ENCODE results near the gene EGFLAM. TPM values are rescaled to one million over a fixed set of nuclear protein-coding genes. Genes with fewer than 3 reads are reported as not detected.

Gene EGFLAM
- total and polyA plus RNA-seq, 4 donors, result 13.1 to 124 (median 34.7) TPM

DNA sequence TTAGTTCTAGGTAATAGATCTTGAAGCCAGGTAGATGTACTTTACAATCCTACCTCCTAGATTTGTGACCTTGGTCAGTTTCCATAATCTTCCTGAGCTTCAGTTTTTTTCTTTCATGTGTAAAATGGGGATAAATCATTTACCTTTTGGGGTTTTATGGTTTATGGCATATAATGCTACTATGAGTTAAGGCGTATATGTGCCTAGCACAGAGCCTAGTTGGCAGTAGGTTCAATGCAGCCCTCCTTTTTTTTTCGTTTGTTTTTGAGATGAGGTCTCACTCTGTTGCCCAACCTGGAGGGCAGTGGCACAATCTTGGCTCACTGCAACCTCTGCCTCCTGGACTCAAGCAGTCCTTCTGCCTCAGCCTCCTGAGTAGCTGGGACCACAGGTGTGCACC is 28.8 kb downstream of the EGFLAM start:
- no peak for DNase-seq (ENCODE audit: low read depth in 4 of 6, low spot score in 6 of 6)
- Histone ChIP-seq H3K27ac (ENCODE audit: low read depth, low read length) (no peak overlapping the region), H3K4me1 (ENCODE audit: control insufficient read depth, insufficient read depth, low read length) (no peaks in the 10 kb centered on the region), H3K9me3 (ENCODE audit: control insufficient read depth, insufficient read depth, low read length) (no peaks in the 10 kb centered on the region), H3K4me3 (ENCODE audit: low read depth, low read length) (no peak overlapping the region), H3K36me3 (ENCODE audit: control insufficient read depth, insufficient read depth, low read length) (no peaks in the 10 kb centered on the region), H3K27me3 (ENCODE audit: control insufficient read depth, insufficient read depth, low read length) (no peaks in the 10 kb centered on the region)
- WGBS (ENCODE audit: insufficient coverage), result 79% methylated on average over 2 of the region's 2 CpGs

DNA sequence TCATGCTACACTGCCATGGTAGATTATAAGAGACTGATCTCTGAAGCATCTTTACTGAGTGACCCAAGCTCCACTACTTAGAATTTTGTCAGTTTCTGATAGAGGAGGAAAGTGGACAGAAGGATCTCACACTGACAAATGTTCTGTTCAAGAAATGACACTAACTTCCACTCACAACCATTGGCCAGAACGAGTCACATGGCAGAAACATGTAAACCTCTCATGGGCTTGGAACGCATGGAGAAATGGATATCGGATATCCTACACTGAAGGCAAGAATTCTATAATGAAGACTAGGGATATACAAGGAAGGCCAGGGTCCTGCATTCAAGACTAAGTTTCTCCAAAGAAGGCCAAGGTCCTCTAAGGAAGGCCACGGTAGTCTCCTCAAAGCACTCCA is 31.1 kb downstream of the EGFLAM start:
- no peaks in the 10 kb centered on the region for H3K9me3 ChIP-seq (ENCODE audit: control insufficient read depth, insufficient read depth, low read length)
- H3K27me3 ChIP-seq (ENCODE audit: control insufficient read depth, insufficient read depth, low read length), result no peaks in the 10 kb centered on the region
- H3K36me3 ChIP-seq (ENCODE audit: control insufficient read depth, insufficient read depth, low read length), result no peaks in the 10 kb centered on the region
- H3K27ac ChIP-seq (ENCODE audit: low read depth, low read length), result no peak overlapping the region
- H3K4me3 ChIP-seq (ENCODE audit: low read depth, low read length), result no peak overlapping the region
- no peaks in the 10 kb centered on the region for H3K4me1 ChIP-seq (ENCODE audit: control insufficient read depth, insufficient read depth, low read length)
- 100% methylated on average over 3 of the region's 4 CpGs for WGBS (ENCODE audit: insufficient coverage)
- no peak for DNase-seq (ENCODE audit: low read depth in 4 of 6, low spot score in 6 of 6)

DNA sequence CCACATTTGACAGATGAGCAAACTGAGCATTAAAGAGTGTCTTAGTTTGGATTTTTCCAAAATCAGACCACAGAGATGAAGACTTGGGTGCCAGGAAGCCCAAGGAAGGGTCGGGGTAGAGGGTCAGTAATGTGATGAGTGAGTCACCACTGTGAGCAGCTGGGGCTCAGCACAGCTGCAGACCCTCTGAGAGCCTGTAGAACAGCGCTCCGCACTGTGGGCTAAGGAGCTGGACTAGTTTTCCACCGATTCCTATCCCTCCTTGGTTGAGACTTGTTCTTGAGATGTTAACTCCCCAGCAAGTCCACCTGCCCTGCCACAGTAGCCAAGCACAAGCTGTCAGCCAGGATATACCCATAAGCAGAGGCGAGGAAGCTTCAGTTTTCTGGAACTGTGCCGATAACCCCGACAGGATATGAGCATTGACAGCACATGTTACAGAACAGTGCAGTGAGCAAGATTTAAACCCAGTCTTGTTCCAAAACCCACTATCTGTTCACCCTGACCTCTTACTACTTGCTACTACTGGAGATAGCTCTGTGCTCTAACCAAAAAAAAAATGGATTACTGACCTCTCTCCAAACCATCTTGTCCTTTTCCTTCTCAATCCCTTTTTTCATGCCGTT is 31.8 kb downstream of the EGFLAM start:
- H3K27me3 ChIP-seq (ENCODE audit: control insufficient read depth, insufficient read depth, low read length), result no peaks in the 10 kb centered on the region
- H3K27ac ChIP-seq (ENCODE audit: low read depth, low read length), result no peak overlapping the region
- no peaks in the 10 kb centered on the region for H3K4me1 ChIP-seq (ENCODE audit: control insufficient read depth, insufficient read depth, low read length)
- DNase-seq (ENCODE audit: low read depth in 4 of 6, low spot score in 6 of 6), result no peak
- no peak overlapping the region for H3K4me3 ChIP-seq (ENCODE audit: low read depth, low read length)
- H3K36me3 ChIP-seq (ENCODE audit: control insufficient read depth, insufficient read depth, low read length), result no peaks in the 10 kb centered on the region
- WGBS (ENCODE audit: insufficient coverage), result 91% methylated on average over 8 of the region's 8 CpGs
- H3K9me3 ChIP-seq (ENCODE audit: control insufficient read depth, insufficient read depth, low read length), result no peaks in the 10 kb centered on the region

DNA sequence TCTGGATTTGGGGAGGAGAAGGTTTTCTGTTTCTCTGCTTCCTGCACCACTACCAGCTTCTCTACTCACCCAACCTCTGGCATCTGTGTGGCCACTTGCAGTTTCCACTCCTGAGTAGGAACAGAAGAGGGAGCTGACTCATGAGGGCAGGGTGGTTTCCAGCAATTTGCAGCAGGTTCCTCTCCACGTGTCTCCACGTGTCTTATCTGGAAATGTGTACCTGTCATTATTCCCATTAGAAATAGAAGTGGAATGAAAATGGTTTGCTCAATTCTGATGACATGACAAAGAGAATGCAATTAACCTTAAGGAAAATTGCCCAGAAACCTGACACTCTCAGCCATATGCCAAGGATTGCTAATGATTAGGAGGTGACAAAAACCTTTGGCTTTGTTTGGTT is 33.0 kb downstream of the EGFLAM start:
- Histone ChIP-seq H3K27ac (ENCODE audit: low read depth, low read length) (no peak overlapping the region), H3K27me3 (ENCODE audit: control insufficient read depth, insufficient read depth, low read length) (no peaks in the 10 kb centered on the region), H3K4me1 (ENCODE audit: control insufficient read depth, insufficient read depth, low read length) (no peaks in the 10 kb centered on the region), H3K9me3 (ENCODE audit: control insufficient read depth, insufficient read depth, low read length) (no peaks in the 10 kb centered on the region), H3K4me3 (ENCODE audit: low read depth, low read length) (no peak overlapping the region), H3K36me3 (ENCODE audit: control insufficient read depth, insufficient read depth, low read length) (no peaks in the 10 kb centered on the region)
- WGBS (ENCODE audit: insufficient coverage), result no CpG with 5 or more reads among the region's 2 CpGs
- no peak for DNase-seq (ENCODE audit: low read depth in 4 of 6, low spot score in 6 of 6)

DNA sequence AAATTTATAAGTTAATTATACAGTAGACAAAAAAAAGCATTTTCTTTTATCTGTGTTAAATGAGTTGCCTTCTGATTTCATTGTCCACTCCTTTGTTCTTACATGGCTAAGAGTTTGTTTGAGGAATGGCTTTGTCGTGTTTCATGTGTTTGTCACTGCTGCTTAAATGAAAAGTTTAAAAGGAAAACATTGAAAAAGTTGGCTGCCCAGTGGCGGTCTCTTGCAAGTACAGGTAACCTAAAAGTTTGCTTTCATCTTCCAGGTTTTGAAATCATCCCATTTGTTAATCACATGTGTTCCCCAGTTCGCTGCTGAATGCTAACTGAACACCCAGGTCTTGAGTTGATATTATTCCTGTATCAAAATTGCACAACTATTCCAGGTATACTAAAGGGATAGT is 33.9 kb downstream of the EGFLAM start:
- no peak overlapping the region for H3K27ac ChIP-seq (ENCODE audit: low read depth, low read length)
- no CpG with 5 or more reads among the region's 3 CpGs for WGBS (ENCODE audit: insufficient coverage)
- DNase-seq (ENCODE audit: low read depth in 4 of 6, low spot score in 6 of 6), result no peak
- H3K36me3 ChIP-seq (ENCODE audit: control insufficient read depth, insufficient read depth, low read length), result no peaks in the 10 kb centered on the region
- no peaks in the 10 kb centered on the region for H3K4me1 ChIP-seq (ENCODE audit: control insufficient read depth, insufficient read depth, low read length)
- no peak overlapping the region for H3K4me3 ChIP-seq (ENCODE audit: low read depth, low read length)
- H3K27me3 ChIP-seq (ENCODE audit: control insufficient read depth, insufficient read depth, low read length), result no peaks in the 10 kb centered on the region
- H3K9me3 ChIP-seq (ENCODE audit: control insufficient read depth, insufficient read depth, low read length), result no peaks in the 10 kb centered on the region

DNA sequence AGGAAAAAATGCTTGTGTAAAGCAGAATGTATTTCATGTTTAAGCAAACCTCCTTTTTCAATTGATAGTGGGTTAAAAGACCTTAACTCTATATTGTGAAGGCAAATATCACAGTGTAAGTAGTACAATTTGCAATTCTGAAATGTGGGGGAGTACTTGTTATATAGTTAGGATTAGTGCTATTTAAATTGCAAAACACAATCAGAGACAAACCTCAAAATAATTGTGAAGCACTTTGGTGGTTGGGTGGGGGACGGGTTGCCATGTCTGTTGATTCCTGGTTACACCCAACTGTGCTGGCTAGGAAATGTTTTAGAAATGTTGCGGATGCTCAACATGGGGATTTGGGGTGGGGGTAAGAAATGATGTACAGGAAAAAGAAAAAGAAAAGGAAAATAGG is 37.4 kb downstream of the EGFLAM start:
- no peak overlapping the region for H3K4me3 ChIP-seq (ENCODE audit: low read depth, low read length)
- H3K36me3 ChIP-seq (ENCODE audit: control insufficient read depth, insufficient read depth, low read length), result no peaks in the 10 kb centered on the region
- WGBS (ENCODE audit: insufficient coverage), result 100% methylated on average over 2 of the region's 2 CpGs
- H3K27ac ChIP-seq (ENCODE audit: low read depth, low read length), result no peak overlapping the region
- no peaks in the 10 kb centered on the region for H3K4me1 ChIP-seq (ENCODE audit: control insufficient read depth, insufficient read depth, low read length)
- no peaks in the 10 kb centered on the region for H3K9me3 ChIP-seq (ENCODE audit: control insufficient read depth, insufficient read depth, low read length)
- no peaks in the 10 kb centered on the region for H3K27me3 ChIP-seq (ENCODE audit: control insufficient read depth, insufficient read depth, low read length)
- no peak for DNase-seq (ENCODE audit: low read depth in 4 of 6, low spot score in 6 of 6)

DNA sequence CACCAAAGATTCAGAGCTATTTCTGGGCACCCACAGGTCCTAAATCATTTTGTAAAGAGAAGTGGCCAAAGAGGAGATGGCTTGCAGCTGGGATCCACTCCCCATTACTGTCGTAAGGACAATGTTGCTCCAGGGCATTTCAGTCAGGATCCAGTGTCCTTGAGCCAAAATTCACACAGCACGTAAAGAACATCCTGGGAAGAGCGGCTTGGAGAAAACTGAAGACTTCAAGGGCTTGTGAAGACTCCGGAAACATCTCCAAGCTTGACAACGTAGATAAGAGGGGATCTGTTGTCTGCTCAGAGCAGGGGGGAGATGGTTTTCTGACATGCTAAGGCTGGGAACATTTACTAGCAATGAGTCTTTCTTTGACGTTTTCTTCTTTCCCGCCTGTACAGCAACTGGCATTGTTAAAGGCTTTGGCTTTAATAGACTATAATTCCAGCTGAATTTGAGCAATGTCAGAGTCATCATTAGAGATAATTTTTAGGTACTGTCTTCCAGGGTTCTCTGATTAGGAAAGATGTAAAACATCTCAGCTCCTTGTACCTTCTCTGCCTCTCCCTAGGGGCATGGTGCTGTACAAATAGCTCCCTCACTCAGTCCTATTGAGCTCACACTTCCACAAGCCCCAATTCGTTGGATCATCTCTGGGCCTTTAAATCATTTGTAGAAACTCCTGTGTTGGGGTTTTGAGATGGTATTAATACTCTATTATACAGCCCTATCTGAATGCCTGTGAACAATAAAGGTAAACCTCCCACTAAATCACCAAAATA is 39.7 kb downstream of the EGFLAM start:
- H3K27ac ChIP-seq (ENCODE audit: low read depth, low read length), result no peak overlapping the region
- DNase-seq (ENCODE audit: low read depth in 4 of 6, low spot score in 6 of 6), result peak in 1 of 6 donors; percentile 15
- no peaks in the 10 kb centered on the region for H3K4me1 ChIP-seq (ENCODE audit: control insufficient read depth, insufficient read depth, low read length)
- H3K9me3 ChIP-seq (ENCODE audit: control insufficient read depth, insufficient read depth, low read length), result no peaks in the 10 kb centered on the region
- 71% methylated on average over 6 of the region's 8 CpGs for WGBS (ENCODE audit: insufficient coverage)
- no peaks in the 10 kb centered on the region for H3K36me3 ChIP-seq (ENCODE audit: control insufficient read depth, insufficient read depth, low read length)
- H3K27me3 ChIP-seq (ENCODE audit: control insufficient read depth, insufficient read depth, low read length), result no peaks in the 10 kb centered on the region
- no peak overlapping the region for H3K4me3 ChIP-seq (ENCODE audit: low read depth, low read length)

DNA sequence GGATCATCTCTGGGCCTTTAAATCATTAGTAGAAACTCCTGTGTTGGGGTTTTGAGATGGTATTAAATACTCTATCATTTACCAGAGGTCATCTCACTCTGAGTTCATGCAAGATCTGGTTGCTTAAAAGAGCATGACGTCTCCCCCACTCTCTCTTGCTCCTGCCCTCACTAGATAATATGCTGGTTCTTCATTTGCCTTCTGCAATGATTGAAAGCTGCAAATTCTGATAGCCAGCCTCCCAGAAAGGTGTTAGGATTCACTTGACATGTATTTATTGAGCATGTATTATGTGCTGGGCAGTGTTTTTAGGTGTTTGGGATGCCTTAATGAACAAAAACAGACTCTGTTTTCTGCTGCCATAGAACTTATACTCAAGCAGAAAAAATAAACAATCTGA is 41.2 kb downstream of the EGFLAM start:
- no peaks in the 10 kb centered on the region for H3K9me3 ChIP-seq (ENCODE audit: control insufficient read depth, insufficient read depth, low read length)
- no peak overlapping the region for H3K4me3 ChIP-seq (ENCODE audit: low read depth, low read length)
- no peaks in the 10 kb centered on the region for H3K36me3 ChIP-seq (ENCODE audit: control insufficient read depth, insufficient read depth, low read length)
- no peak for DNase-seq (ENCODE audit: low read depth in 4 of 6, low spot score in 6 of 6)
- no peak overlapping the region for H3K27ac ChIP-seq (ENCODE audit: low read depth, low read length)
- no peaks in the 10 kb centered on the region for H3K4me1 ChIP-seq (ENCODE audit: control insufficient read depth, insufficient read depth, low read length)
- no peaks in the 10 kb centered on the region for H3K27me3 ChIP-seq (ENCODE audit: control insufficient read depth, insufficient read depth, low read length)
- no CpG with 5 or more reads among the region's 1 CpG for WGBS (ENCODE audit: insufficient coverage)

DNA sequence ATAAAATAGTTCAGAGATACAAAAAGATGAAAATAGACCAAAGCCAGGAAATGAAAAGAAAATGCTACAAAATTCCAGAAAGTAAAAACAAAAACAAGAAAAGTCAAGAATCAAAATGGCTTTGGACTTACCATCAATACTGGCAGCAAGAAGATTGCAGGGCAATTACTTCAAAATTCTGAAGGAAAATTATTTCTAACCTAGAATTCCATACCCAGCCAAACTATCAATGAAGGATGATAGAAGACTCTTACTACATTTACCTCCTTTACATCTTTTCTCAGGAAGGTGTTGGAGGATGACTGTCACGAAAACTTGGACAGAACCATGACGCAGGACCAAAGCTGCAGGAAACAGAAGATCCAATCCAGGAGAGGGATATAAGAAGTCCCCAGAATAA is 46.8 kb downstream of the EGFLAM start:
- Histone ChIP-seq H3K9me3 (ENCODE audit: control insufficient read depth, insufficient read depth, low read length) (peaks cover 3% of the 10 kb centered on the region), H3K36me3 (ENCODE audit: control insufficient read depth, insufficient read depth, low read length) (no peaks in the 10 kb centered on the region), H3K27ac (ENCODE audit: low read depth, low read length) (no peak overlapping the region), H3K4me1 (ENCODE audit: control insufficient read depth, insufficient read depth, low read length) (no peaks in the 10 kb centered on the region), H3K27me3 (ENCODE audit: control insufficient read depth, insufficient read depth, low read length) (no peaks in the 10 kb centered on the region), H3K4me3 (ENCODE audit: low read depth, low read length) (no peak overlapping the region)
- DNase-seq (ENCODE audit: low read depth in 4 of 6, low spot score in 6 of 6), result no peak
- WGBS (ENCODE audit: insufficient coverage), result 100% methylated on average over 2 of the region's 2 CpGs

DNA sequence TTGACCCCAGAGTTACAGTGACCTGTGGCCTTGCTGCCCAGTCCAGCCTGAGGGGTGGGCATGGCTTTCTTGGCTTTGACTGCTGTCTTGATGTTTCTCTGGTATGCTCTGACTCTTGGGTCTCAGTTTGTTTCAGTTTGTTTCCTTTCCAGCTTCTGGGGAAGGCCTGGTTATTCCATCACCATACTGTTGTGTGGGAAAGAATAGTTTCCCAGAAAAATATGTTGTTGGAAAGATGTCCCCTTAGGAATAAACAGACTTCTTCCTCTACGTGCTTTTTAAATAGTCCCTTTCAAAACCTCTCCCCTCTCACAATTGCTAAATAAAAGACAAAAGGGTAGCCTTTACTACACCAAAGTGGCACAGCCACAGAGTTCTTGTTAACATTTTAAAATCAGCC is 49.5 kb downstream of the EGFLAM start:
- Histone ChIP-seq H3K9me3 (ENCODE audit: control insufficient read depth, insufficient read depth, low read length) (peaks cover 3% of the 10 kb centered on the region), H3K4me3 (ENCODE audit: low read depth, low read length) (no peak overlapping the region), H3K36me3 (ENCODE audit: control insufficient read depth, insufficient read depth, low read length) (no peaks in the 10 kb centered on the region), H3K27ac (ENCODE audit: low read depth, low read length) (no peak overlapping the region), H3K4me1 (ENCODE audit: control insufficient read depth, insufficient read depth, low read length) (no peaks in the 10 kb centered on the region), H3K27me3 (ENCODE audit: control insufficient read depth, insufficient read depth, low read length) (no peaks in the 10 kb centered on the region)
- WGBS (ENCODE audit: insufficient coverage), result 60% methylated on average over 1 of the region's 1 CpG
- DNase-seq (ENCODE audit: low read depth in 4 of 6, low spot score in 6 of 6), result no peak
